HG03565 (cell line): ENCODE results near the gene HSPA8.
A peak's percentile ranks its signal among the peaks of the same experiment; 100 is the strongest.
"Not testable (repeated sequence)": the region's sequence is repeated elsewhere in the genome, so short reads cannot be mapped to it uniquely, and the experiment has no call there.

Experiments
- ATAC-seq: cut with Tn5 transposase; IDR thresholded peaks from one replicate; pipeline ENCODE4 v1.9.1; 2021; ENCODE audit warnings: mild to moderate bottlenecking, moderate library complexity; ENCODE audit not compliant: unreplicated experiment

The HSPA8 gene

GRCh38 chr11:123072762-123073161 lies 10.8 kb upstream of the HSPA8 start:
- no peak for ATAC-seq

- ATAC-seq, result no peak
These were observed 10.4 kb upstream of the HSPA8 start for GRCh38 chr11:123072332-123072761.

GRCh38 chr11:123069908-123070821 lies 8.2 kb upstream of the HSPA8 start:
- peak; percentile 62 for ATAC-seq

GRCh38 chr11:123065621-123066020 lies 3.7 kb upstream of the HSPA8 start:
- no peak for ATAC-seq

GRCh38 chr11:123063826-123064657 lies 2.1 kb upstream of the HSPA8 start:
- no peak for ATAC-seq

- ATAC-seq, result no peak
These were observed 1.2 kb upstream of the HSPA8 start for GRCh38 chr11:123062892-123063825.

- ATAC-seq, result peak; percentile 69
These were observed 389 bp upstream of the HSPA8 start for GRCh38 chr11:123062158-123062891.

DNA sequence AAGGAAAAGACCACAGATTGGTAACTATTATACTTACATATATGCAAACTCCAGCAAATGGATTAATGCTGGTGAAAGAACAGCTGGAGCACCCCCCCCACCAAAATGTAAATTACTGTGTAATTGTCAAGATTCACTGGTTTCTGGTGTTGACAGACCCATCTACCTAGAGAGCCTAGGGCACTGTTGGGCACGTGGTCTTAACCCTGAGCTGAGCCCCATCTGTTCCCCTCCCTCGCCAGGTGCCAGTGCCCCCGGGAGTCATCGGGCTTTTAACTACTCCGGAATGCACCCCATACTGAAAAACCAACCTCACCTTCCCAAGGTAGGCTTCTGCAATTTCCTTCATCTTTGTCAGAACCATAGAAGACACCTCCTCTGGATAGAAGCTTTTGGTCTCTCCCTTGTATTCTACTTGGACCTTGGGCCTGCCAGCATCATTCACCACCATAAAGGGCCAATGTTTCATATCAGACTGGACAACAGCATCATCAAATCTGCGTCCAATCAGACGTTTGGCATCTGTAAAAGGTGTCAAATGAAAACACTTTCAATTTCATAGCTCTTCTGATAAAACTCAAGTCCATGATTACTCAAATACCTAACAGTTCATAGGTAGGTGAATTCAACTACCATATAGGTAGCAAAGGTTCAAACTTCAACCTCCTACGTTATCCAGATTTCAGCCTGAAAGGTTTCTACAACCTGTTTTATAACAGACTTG lies 1.5 kb downstream of the HSPA8 start:
- ATAC-seq, result no peak

- ATAC-seq, result not testable (repeated sequence)
These were observed 2.7 kb downstream of the HSPA8 start for GRCh38 chr11:123059041-123059920.

- no peak for ATAC-seq
These were observed 4.2 kb downstream of the HSPA8 start for GRCh38 chr11:123057661-123058305.

- no peak for ATAC-seq
These were observed 5.0 kb downstream of the HSPA8 start for GRCh38 chr11:123056835-123057491.

DNA sequence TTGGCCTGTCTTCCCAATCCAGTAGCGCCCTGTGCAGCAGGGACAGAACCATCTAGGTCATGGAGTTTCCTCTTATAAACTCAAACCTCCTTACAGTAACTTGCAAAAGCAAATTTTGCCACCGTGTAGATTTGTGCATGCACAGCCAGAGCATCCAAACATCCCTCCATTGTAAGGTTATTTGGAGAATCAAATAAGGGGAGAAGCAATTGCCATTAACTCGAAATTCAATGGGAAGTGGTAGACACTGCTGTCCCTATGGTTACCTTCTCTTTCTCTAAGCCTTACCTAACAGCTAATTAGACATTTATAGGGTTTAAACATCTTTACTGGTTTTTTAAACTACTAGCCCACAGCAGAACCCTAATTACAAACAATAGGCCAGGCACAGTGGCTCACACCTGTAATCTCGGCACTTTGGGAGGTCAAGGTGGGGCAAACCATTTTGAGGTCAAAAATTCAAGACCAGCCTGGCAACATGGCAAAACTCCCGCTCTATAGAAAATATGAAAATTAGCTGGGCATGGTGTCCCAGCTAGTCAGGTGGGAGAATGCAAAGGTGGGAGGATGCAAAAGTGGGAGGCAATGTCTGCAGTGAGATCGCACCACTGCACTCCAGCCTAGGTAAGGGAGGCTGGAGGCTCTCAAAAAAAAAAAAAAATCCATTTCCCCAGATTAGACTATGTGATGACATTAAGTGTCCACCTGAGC lies 6.6 kb downstream of the HSPA8 start:
- ATAC-seq, result no peak

DNA sequence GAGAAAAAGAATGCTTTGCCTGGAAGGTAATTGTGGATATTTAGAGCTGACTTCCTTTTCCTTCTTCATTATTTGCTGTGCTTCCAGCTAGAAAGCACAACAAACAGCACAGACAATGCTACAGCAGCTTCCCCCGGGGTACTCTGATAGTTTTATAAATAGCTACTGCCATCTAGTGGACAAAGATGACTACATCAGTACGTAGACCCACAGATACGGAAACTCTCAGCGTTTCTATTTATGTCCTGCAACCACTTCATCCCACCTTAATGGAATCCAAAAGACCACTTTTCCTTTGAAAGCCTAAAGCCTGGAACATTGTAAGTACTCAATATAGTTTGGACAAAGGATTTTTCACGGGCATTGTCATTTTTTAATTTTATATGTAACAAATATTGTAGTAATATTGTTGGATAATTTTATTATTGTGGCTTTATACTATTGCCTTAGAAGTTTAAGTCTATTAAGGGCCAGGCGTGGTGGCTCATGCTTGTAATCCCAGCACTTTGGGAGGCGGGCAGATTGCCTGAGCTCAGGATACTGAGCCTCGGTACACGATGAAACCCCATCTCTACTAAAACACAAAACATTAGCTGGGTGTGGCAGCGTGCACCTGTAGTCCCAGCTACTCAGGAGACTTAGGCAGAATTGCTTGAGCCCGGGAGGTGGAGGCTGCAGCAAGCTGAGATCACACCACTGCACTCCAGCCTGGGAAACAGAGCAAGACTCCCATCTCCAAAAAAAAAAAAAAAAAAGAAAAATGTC lies 7.5 kb downstream of the HSPA8 start:
- ATAC-seq, result peak; percentile 62

GRCh38 chr11:123052901-123053721 lies 8.8 kb downstream of the HSPA8 start:
- ATAC-seq, result no peak

GRCh38 chr11:123051634-123052033 lies 10.3 kb downstream of the HSPA8 start:
- no peak for ATAC-seq
